Measurements from ENCODE around the gene POLR2B.
"Not testable (repeated sequence)": the region's sequence is repeated elsewhere in the genome, so short reads cannot be mapped to it uniquely, and the experiment has no call there.

Gene POLR2B

DNA sequence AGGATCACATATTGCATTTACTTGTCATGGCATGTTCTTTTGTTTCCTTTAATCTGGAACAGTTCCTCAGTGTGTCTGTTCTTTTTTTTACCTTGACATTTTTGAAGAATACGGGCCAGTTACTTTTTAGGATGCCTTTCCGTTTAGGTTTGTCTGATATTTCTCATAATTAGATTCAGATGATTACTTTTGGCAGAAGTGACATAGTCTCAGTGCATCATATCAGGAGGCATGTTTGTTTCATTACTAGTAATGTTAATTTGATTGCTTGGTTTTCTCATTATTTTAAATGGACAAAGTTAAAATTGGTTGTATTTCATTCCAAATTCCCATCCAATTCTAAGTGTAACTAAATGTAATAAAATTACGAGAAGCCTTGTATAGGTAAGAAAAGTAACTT, 8.3 kb downstream of the POLR2B start:
- no peak for DNase-seq (ENCODE audit: low read depth)

DNA sequence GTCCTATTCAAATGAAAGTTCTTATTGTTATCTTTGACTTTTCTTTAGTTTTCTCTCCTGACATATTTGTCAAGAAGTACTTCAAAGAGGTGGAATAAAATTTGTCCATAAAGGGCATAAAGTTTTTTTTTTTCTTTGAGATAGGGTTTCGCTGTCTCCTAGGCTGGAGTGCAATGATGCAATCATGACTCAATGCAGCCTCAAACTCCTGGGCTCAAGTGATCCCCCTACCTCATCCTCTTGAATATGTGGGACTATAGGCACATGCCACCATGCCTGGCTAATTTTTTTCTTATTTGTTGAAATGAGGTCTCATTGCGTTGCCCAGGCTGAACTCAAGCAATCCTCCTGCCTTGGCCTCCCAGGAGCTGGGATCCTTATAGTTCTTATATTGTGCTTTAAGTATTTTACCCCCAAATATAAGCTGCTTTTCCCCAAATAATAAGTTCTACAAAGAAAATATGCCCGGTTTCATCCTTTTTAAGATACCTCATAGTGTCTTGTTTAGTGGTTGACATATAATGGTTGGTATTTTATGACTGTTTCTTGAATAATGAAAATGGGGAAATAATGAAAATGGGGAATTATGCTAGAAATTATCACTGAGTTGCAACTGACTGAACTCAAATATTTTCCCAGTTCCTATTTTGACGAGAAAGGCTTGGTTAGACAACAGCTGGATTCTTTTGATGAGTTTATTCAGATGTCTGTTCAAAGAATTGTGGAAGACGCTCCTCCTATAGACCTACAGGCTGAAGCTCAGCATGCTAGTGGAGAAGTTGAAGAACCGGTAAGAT, 11.6 kb downstream of the POLR2B start:
- no peak for DNase-seq (ENCODE audit: low read depth)

DNA sequence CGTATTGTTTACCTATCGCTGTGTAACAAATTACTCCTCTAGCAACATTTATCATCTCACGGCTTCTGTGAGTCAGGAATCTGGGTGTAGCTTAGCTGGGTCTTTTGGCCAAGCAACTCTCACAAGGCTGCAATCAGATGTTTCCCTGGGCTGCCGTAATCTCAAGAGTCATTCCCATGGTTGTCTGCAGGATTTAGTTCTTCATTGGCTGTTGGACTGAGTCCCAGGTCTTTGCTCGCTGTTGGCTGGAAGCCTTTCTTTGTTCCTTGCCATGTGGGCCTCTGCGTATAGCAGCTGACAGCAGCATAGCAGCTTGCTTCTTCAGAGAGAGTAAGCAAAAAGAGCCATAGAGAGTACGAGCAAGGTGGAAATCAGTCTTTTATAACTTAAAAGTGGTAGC, 16.8 kb downstream of the POLR2B start:
- DNase-seq (ENCODE audit: low read depth): peak; percentile 87

DNA sequence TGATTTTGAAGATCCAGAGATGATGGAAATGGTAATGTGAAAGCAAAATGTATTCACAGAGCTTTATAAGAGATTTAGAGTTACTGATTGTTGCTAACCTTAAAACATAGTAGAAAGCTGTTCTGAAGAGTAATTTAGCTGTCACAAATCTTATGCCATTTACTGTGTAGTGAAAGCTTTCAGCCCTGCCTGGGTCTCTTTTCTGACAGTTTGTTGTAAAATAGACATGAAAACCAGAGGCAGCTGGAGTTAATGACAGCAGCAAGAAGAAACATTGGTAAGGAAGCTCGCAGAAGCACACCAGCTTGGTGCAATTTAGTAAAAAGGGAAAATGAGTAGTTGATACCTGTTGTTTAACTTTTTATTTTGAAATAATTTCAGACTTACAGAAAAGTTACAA, 21.1 kb downstream of the POLR2B start:
- no peak for DNase-seq (ENCODE audit: low read depth)

DNA sequence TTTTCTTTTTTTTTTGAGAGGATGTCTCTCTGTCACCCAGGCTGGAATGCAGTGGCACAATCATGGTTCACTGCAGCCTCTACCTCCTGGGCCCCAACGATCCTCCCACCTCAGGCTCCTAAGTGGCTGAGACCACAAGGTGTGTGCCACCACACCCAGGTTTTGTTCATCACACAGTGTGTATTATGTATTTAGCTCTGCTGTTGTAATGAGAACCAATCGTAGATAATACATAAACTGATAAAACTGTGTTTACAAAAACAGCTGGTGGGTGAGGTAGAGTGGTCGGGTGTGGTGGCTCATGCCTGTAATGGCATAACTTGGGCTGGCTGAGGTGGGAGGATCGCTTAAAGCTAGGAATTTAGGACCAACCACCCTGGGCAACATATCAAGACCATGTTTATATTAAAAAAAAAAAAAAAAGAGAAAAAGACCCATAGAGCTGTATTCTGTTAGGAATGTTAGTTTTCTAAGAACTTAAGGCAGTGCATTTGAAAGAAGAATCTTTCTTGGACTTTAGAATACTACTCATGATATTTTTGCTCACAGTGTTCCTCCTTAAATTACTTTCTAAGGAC, 34.9 kb downstream of the POLR2B start:
- DNase-seq (ENCODE audit: low read depth): no peak

DNA sequence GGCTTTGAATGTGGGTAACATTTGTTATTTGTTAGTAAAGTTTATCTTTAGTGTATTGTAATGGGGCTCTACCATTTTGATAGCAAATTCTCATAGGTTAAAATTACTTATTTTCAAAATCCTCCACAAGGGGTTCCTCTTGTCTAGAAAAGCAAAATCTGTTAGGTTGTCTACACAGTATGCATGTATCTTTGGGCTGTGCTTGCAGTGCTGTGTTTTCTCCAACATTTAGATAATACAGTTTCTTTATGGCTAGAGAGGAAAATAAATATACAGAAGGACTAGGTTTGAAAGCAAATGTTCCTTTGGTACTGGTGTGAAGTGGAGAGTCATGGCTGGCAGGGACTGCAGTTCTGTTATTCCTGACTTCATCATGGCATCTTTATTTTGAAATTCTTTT, 40.3 kb downstream of the POLR2B start:
- no peak for DNase-seq (ENCODE audit: low read depth)

DNA sequence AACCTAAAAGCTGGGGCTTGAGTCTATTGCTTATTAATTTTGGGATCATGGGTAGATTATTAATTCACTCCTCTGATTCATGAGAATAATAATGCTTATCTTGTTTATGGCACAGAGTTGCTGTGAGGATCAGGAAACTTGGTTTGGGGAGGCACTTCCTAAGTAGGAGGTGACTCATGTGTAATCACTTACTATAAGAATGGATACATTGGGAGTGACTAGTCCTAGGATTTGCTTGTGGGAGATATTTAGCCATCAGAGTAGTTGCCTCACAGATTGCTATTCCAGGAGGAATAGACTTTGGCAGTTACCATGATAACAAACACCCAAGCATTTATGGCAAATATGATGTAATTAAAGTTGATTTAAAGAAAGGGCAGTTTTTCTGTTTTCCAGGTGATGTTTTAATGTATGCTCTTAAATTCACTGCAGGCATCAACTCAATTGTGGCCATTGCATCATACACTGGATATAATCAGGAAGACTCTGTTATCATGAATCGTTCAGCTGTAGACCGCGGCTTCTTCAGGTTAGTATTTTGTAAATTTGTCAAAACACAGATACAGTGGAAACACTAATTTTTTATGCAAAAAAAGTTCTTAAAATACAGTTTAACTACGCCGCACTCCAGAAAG, 41.9 kb downstream of the POLR2B start:
- peak; percentile 48 for DNase-seq (ENCODE audit: low read depth)

DNA sequence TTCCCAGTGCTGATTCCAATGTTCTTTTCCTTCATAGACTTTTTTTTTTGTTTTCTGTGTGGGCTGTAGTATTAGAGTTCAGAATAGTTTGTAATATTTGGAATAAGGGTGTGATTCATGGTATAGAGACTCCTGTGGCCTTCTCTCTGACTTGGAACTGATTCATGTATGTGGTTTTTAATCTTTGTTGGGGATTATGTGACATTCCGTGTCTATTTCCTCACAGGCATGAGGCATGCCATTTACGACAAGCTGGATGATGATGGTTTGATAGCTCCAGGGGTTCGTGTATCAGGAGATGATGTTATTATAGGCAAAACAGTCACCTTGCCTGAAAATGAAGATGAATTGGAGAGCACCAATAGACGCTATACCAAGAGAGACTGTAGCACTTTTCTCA, 44.4 kb downstream of the POLR2B start:
- DNase-seq (ENCODE audit: low read depth): peak; percentile 70

DNA sequence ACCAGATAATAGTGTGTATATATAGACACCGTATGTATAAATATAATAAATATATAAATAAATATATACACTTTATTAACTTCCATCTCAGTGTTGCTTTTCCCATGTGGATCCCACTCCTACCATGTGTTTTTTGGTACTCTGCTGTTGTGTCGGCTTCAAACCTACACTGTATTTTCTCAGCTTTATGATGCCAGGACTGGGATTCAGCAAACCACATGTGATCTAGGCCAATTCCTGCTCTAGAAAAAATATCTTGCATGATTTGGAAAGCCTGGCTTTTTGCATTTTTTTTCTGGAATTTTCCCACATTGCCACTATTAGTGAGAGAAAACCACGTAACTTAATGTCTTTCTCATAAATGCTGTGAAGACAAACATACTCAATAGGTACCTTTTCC, 55.8 kb downstream of the POLR2B start:
- DNase-seq (ENCODE audit: low read depth): no peak

DNA sequence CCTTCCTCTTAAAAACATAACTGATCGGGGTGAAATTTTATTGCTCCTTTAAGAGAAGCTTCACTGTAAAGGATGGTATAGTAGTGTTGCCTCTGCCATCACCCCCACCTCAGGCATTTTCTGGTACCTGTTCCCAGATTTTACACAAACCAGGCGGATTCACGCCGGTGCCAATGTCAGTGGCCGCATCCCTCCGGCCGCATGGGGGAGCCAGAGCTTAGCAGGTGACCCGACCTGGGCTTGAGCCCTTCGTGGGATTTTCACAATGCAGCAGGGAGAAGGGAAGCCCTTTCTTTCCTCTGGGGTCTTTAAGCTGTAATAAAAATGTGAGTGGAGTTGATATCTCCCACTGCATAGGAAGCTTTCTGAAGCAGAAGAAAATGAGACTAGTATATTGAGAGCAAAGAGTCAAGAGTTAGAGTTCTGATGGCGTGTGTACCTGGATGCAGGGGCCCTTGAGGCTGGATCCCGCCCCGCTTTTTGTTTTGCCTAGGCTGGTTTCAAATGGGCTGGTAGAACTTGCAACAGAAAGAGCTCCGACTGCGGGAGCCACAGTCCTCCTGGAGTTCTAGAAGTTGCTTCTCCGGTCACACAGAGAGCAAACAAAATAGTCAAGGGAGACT, 59.4 kb downstream of the POLR2B start:
- DNase-seq (ENCODE audit: low read depth): no peak

DNA sequence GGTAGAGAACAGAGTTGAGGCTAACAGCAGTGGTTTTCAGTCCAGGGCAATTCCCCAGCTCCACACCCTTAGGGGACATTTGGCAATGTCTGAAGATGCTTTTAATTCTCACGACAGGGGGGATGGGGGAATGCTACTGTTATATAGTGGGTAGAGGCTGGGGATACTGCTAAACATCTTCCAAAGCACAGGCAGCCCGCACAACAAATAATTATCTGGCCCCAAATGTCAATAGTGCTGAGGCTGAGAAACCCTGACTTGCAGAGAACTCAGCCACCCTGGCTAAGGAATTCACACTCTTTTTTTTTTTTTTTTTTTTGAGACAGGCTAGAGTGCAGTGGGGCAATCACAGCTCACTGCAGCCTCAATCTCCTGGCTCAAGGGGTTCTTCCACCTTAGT, 60.6 kb downstream of the POLR2B start:
- DNase-seq (ENCODE audit: low read depth): no peak

DNA sequence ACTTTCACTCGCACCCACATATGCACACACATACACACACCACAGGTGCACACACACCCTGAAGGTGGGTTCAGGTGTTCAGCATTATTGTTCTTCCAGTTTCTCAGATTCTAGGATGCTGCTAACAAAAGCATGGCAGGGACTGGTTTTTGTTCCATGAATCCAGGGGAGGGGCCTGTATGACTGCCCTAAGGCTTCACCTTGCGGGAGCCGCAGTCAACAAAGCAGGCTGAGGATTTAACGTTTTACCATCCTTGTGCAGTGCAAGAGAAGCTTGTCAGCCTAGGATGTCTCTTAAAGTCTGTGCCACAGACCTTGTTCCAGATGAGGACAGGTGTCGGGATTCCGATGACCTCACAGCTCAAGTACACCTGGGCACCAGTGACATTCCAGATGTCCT, 61.8 kb downstream of the POLR2B start:
- no peak for DNase-seq (ENCODE audit: low read depth)

DNA sequence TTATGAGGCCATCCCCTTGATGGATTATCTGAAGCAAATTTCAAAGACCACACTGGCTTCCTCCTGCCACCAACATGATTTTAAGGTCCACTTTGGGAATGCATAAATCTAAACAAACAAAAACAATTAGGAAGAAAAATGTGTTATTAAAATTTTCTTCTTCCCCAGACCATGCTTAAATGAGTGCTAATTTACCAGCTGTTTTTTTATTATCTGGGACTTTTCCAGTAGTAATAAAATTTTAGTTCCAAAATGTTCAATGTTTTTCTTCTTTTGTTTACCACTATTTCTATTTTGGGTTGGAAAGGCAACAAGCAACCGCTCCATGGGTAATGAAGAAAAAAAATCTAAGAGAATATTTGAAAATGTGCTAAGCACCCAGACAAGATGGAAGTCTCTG, 62.3 kb downstream of the POLR2B start:
- no peak for DNase-seq (ENCODE audit: low read depth)

DNA sequence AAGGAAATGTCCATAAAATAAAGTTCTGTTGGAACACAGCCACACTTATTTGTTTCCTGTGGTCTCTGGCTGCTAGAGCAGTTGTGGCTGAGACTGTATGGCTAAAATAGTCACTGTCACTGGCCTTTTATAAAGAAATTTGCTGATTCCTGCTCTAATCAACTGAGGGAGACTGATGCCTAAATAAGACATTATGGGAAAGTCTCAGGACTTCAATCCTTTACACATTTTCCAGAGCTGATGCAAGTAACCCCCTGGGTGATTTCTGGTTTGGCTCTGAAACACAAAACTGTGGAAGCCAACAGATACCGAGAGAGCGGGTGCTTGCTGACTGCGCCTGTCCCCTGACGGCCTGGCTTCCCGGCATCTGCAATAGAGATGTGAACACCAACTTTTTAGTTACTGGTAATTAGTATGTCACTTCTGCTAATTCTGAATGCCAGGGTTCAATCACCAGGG, 64.0 kb downstream of the POLR2B start:
- no peak for DNase-seq (ENCODE audit: low read depth)

DNA sequence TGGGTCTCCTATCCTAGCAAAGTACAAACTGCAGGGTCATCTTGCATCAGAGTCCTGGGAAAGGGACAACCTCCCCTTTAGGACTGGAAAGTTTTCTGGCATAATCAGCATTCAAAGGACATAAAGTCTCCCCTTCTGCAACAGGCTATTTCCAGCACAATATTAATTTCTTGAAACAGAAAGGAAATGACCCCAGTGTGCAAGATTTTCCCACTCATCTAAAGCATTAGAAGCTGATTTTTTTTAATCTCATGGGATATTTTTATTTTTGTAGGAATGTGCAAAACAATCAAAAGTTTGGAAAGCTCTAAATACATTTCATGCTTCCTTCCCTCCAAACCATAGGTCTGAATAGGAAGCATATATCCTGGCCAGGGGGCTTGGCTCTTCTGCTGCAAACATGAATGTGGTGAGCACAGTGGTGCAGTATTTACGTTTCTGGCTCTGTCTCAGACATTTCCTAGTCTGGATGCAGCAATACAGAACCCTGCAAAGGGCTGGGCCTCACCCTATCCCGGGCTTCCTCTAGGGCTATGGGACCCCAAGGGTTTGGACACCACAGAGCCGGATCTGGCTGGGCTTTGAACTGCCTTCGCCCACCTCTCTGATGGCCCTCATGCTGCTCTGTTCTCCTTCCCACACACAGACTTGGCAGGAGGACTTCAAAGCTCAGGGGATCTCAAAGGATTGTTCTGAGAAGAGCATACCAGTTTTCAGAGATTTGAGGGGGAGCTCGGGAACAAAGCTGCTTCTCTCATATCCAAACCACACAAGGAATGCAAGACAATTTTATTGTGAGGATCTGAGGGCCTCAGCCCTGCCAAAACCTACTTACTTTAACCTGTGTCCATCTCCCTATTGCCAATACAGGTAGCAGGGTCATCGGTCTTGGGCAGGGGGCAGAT, 64.9 kb downstream of the POLR2B start:
- peak; percentile 55 for DNase-seq (ENCODE audit: low read depth)

DNA sequence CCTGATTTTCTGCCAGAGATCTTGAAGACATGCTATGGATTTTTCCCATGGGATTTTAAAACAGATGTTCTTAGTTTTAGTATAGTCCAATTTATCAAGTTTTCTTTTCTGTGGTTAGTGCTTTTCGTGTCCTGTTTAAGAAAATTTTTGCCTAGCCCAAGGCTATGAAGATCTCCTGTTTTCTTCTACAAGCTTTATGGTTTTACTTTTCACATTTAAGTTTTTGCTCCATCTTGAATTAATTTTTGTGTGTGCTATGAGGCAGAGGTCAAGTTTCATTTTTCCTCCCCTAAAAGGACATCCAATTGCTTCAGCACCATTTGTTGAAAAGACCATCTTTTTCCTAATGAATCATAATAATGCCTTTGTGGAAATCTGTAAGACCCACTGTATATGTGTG, 65.6 kb downstream of the POLR2B start:
- peak; percentile 73 for DNase-seq (ENCODE audit: low read depth)

DNA sequence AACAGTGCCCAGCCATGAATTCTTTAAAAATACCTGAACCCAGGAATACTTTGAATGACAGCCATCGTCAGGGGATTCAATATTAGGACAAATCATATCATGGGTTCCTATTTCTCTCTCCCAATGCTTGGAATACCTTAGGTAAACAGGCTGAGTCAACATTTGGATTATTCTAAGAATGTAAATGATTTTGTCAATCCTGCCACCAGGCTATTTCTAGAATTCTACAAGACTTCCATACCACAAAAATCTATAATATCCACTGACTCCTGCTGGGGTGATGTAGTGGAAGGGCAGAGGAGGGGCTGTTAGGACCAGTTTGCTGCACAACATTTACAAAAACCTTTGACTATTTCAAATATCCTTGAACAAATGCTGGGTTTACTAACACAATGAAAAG, 66.3 kb downstream of the POLR2B start:
- no peak for DNase-seq (ENCODE audit: low read depth)

DNA sequence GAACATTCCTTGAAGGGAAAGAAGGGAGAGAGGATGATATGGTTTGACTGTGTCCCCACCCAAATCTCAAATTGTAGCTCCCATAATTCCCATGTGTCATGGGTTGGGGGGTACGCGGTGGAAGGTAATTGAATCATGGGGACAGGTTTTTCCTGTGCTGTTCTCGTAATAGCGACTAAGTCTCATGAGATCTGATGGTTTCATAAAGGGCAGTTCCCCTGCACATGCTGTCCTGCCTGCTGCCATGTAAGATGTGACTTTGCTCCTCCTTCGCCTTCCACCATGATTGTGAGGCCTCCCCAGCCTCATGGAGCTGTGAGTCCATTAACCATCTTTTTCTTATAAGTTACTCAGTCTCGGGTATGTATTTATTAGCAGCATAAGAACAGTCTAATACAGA, 68.3 kb downstream of the POLR2B start:
- DNase-seq (ENCODE audit: low read depth): not testable (repeated sequence)

DNA sequence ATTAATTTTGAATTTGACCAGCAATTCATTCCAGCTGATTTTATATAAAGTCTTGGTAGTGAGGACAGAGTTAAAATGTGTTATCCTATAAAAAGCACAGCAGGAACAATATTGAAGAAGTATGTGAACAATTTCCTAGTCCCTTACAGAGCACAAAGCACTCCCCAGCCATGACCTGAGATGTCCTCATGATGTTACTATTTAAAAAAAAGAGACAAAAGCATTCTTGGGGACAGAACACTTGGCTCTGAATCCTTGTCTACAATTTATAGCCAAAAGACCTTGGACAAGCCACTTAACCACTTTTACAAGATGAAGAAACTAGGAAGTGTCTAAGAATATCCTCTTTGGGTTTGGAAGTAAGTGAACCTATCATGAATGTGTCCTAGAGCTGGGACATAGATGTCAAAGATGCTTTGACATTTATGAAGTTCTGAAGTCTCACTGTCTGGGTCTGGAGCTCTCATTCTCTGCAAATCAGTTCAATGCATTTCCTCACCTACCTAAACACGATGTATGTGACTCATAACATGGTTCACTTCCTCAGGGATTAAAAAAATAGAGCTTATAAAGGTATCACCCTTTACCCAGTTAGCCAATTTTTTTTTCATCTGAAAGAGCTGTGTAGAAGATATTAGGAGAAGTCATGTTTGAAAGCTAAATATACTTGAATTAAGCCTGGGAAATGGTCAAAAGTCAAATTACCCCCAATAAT, 70.1 kb downstream of the POLR2B start:
- no peak for DNase-seq (ENCODE audit: low read depth)

DNA sequence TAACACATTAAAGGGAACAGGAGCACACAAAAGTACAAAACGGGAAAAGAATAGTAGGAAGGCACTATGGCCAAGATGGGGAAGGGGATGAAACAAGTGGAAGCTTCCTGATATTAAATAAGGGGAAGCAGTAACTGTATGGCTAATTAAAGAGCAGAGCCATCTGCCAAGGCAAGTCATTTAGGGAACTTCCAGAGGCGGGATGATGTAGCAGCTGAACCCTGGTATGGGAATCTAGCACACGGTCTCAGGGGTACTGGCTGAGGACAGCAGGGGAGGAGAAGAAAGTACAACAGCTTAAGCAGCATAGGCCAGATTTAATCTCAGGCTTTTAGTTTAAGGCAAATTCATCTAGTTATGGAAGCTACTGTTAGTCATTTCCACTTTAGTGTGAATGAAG, 72.4 kb downstream of the POLR2B start:
- no peak for DNase-seq (ENCODE audit: low read depth)

DNA sequence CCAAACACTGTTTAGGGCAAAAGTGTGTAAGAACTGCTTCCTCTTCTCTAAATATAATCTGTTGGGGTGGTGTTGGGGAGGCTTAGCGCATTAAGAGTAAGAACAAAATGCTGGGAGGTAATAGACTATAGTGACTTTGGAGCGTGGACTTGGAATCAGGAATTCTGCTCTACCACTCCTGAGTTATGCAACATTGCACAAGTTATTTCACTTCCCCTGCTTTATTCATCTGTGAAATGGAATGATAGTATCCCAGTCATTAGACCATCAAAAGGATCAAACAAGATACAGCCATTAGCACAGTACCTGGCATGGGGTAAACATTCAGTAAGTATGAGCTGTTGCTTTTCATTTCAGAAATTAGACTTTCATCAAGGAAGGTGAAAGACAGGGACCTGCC, 72.8 kb downstream of the POLR2B start:
- DNase-seq (ENCODE audit: low read depth): no peak

All from GM04504 (cell line).